LNCaP clone FGC (cell line): ENCODE measurements around the gene OR5D18.

ENCODE experiments used
- DNase-seq: peaks from one replicate; pipeline ENCODE4 v3.0.0-alpha.2; 2011; ENCODE audit warnings: low read depth
- H3K4me3 ChIP-seq: 2 replicates; pipeline ENCODE4 v1.5.1; 2011; ENCODE audit warnings: mild to moderate bottlenecking, low read depth, low read length, control low read depth
- TF ChIP-seq, protein P1 (sequence below): IDR thresholded peaks from 2 replicates; pipeline ENCODE4 v1.5.1; 2012; ENCODE audit warnings: mild to moderate bottlenecking; ENCODE audit not compliant: control insufficient read depth, insufficient read depth; ENCODE audit errors: extremely low read depth

Gene OR5D18

DNA sequence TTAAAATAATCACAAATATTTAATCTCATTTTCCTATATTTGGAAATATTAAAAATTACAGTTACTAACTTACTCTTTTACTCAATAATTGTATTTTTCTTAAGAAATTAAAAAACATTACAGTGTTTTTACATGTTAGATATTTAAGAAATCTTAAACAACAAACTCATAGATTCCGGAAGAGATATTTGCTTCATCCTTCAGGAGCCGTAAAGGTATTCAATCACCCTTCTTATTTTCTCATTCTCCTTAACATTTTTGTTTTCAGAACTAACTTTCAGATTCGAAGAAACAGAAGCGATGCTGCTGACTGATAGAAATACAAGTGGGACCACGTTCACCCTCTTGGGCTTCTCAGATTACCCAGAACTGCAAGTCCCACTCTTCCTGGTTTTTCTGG is at the start of gene OR5D18:
Gene OR5D18, plus strand, starts transcription at position 301 of the 400 bp plus-strand sequence. Its CDS starts 0 bp downstream, at position 301.
- no peak within 1 kb of the TSS for H3K4me3 ChIP-seq
- TF ChIP-seq, protein P1, sequence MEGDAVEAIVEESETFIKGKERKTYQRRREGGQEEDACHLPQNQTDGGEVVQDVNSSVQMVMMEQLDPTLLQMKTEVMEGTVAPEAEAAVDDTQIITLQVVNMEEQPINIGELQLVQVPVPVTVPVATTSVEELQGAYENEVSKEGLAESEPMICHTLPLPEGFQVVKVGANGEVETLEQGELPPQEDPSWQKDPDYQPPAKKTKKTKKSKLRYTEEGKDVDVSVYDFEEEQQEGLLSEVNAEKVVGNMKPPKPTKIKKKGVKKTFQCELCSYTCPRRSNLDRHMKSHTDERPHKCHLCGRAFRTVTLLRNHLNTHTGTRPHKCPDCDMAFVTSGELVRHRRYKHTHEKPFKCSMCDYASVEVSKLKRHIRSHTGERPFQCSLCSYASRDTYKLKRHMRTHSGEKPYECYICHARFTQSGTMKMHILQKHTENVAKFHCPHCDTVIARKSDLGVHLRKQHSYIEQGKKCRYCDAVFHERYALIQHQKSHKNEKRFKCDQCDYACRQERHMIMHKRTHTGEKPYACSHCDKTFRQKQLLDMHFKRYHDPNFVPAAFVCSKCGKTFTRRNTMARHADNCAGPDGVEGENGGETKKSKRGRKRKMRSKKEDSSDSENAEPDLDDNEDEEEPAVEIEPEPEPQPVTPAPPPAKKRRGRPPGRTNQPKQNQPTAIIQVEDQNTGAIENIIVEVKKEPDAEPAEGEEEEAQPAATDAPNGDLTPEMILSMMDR = no peak
- DNase-seq = no peak

DNA sequence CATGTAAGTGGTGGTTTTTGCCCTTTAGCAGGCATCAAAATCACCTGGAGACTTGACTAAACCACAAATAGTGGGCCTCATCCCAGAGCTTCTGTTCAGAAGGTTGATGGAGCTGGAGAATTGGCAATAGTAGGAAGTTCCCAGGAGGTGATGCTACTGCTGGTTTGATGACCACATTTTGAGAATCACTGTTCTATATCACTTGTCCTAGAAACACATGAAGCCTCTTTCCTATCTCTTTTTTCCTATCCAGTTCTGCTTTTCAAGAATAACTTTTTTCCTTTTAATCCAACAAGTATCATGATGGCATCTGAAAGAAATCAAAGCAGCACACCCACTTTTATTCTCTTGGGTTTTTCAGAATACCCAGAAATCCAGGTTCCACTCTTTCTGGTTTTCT is 46.3 kb upstream of the OR5D18 start, which contains the start of gene OR5D13:
Gene OR5D13, plus strand, starts transcription at position 301 of the 400 bp plus-strand sequence. Its CDS starts 0 bp downstream, at position 301.
- no peak for DNase-seq
- H3K4me3 ChIP-seq = no peak within 1 kb of the TSS
- TF ChIP-seq, protein P1 = no peak

DNA sequence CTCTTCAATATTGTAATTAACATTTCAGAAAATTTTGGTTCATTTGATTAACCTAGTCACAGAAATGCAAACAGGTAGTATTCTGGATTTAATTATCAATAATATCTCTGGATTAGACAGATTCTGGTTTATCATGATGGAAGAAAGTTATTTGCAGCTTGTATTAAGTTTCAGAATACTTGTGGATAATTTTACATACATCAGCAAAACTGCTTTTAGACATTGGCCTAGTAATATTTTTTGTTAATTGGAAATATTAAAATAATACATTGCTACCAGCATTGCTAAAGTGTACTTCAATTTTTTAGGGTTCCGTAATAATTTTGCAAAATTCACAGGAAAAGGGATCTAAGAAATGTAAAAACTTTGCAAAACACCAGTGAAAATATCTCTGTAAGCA is 27.8 kb upstream of the OR5D18 start:
- no peak for DNase-seq
- TF ChIP-seq, protein P1 = no peak
- no peak overlapping the region for H3K4me3 ChIP-seq

DNA sequence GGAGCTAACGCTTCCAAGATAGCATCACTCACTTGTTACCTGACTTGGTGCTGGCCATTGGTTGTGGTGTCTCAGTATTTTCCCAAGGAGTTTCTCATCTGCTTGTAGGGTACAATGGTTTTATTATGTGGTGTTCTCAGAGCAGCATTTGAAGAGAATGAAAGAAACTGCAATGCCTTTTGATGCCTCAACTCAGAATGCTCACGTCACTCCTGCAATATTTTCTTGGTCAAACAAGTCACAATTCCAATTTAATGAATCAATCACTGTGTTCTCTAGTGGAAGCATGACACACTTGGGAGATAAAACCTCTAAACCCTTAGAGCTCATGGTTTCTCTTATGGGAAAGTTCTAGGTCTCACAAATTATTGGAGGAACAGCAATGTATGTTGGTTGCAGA is 26.1 kb upstream of the OR5D18 start:
- no peak overlapping the region for H3K4me3 ChIP-seq
- no peak for DNase-seq
- TF ChIP-seq, protein P1 = no peak

DNA sequence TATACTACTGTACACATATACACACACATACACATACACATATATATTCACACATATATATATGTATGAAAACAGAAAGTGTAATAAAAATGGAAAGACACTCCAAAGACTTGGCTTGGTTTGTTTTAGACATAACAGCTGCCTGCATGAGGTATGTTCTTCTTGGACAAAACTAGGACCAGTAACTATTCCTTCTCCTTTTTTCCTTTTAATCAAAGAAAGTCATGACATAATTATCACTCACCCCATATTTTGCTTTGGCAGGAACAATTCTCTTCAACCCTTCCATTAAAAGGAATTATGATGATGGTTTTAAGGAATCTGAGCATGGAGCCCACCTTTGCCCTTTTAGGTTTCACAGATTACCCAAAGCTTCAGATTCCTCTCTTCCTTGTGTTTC is 24.2 kb upstream of the OR5D18 start, which contains the start of gene OR5D14:
Gene OR5D14, plus strand, starts transcription at position 301 of the 400 bp plus-strand sequence. Its CDS starts 0 bp downstream, at position 301.
- no peak for DNase-seq
- no peak within 1 kb of the TSS for H3K4me3 ChIP-seq
- TF ChIP-seq, protein P1 = no peak

DNA sequence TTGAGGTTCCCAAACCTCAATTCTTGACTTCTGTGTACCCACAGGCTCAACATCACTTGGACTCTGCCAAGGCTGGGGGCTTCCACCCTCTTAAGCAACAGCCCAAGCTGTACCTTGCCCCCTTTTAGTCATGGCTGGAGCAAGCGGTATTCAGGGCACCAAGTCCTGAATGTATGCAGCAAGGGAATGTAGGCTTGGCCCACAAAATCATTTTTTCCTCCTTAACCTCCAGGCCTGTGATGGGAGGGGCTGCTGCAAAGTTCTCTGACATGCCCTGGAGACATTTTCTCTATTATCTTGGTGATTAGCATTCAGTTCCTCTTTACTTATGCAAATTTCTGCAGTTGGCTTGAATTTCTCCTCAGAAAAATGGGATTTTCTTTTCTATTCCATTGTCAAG is 13.2 kb upstream of the OR5D18 start:
- no peak for DNase-seq
- TF ChIP-seq, protein P1 = no peak
- H3K4me3 ChIP-seq = no peak overlapping the region

DNA sequence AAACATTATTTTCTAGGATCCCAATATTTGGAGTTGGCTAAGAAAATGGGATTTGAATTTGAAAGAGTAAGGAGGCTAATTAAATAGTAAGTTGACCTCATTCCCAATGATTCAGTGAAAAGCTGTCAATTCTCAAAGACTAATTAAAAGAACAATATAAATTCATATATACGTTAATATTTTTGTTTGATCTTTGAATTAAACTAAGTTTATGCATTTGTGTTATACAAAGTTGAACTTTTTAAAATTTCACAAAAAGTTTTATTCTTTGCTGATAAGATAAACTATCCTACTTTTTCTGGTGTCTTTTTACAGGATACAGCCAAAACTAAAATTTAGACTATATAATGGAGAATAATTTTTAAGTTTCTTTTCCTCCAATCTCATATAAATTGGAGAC is 8.4 kb upstream of the OR5D18 start, which contains the start of gene OR5L1:
Gene OR5L1, plus strand, starts transcription at position 301 of the 400 bp plus-strand sequence. CDS start 100 bp downstream, outside the sequence.
- no peak within 1 kb of the TSS for H3K4me3 ChIP-seq
- TF ChIP-seq, protein P1 = no peak
- DNase-seq = no peak
